ENCODE results near the gene CCSAP.

Gene CCSAP

GRCh38 chr1:229273507-229274232 lies 69.2 kb downstream of the CCSAP start (continued):
- TF ChIP-seq CSDC2 (CRISPR knock-in tag; IDR thresholded peaks at IDR 0.05) (no peak), ZC3H10 (CRISPR knock-in tag; IDR thresholded peaks at IDR 0.05) (no peak), ZFP3 (CRISPR knock-in tag; IDR thresholded peaks at IDR 0.05) (no peak)

DNA sequence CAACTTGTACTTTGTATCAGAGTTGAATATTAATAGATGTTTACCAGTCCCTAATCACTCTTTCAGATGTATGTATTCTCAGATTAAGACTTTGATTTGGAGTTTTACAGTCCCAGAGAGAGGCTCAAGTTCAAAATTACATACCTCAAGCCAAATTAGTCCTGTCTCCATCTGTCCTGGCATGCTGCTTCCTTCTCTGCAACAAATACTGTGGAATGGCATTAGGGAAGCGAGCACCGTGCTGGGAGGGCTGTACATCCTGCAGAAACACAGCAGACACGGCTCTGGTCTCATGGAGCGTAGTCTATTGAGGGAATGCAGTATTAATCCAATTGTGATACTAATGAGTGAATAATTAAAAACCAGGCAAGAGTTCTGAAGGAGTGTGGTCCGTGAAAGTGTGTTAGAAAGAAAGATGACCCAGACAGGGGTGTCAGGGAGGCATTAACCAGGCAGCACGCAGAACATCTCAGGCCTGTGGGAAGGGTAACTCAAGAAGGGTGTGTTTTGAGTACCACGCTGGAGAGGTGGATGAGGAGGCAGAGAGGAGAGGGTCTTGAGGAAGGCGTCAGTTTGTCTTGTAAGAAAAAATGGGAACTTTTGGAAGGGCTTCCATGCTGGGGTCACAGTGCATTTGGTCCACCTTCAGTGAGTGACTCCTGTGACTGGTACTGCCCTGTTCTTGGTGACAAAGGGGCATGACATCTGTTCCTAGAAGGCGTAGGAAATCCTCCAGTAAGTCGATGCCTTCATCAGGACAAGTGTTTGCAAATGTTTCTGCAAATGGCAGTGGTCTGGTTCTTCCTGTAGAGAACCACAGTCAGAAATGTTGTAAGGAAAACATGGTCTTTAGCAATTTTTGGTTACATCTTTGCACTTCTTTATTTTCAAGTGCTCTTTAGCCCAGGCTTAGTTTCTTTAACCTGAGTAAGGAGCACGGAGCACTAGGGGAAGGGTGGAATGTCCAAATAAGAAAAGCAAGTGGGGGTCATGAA lies 70.4 kb downstream of the CCSAP start:
- no peak for TF ChIP-seq ZNF70 (CRISPR knock-in tag; IDR thresholded peaks at IDR 0.05)
- TF ChIP-seq CSRNP3 (CRISPR knock-in tag; IDR thresholded peaks at IDR 0.05) = no peak
- no peak for TF ChIP-seq ARNTL (CRISPR knock-in tag; IDR thresholded peaks at IDR 0.05; ENCODE audit: borderline replicate concordance, low read depth)
- no peak for TF ChIP-seq RARB (CRISPR knock-in tag; IDR thresholded peaks at IDR 0.05)
- TF ChIP-seq ZNF565 (CRISPR knock-in tag; conservative IDR thresholded peaks at IDR 0.05; ENCODE audit: low read depth) = no peak
- no peak for TF ChIP-seq ZFP30 (CRISPR knock-in tag; IDR thresholded peaks at IDR 0.05)
- TF ChIP-seq TCF4 (CRISPR knock-in tag; IDR thresholded peaks at IDR 0.05; ENCODE audit: borderline replicate concordance) = no peak
- no peak for TF ChIP-seq PPARA (CRISPR knock-in tag; IDR thresholded peaks at IDR 0.05; ENCODE audit: borderline replicate concordance)
- TF ChIP-seq ESRRG (CRISPR knock-in tag; IDR thresholded peaks at IDR 0.05) = no peak
- TF ChIP-seq ZFP3 (CRISPR knock-in tag; IDR thresholded peaks at IDR 0.05) = no peak
- TF ChIP-seq POU6F1 (CRISPR knock-in tag; IDR thresholded peaks at IDR 0.05; ENCODE audit: borderline replicate concordance, low read depth) = no peak
- no peak for TF ChIP-seq CREB5 (CRISPR knock-in tag; IDR thresholded peaks at IDR 0.05; ENCODE audit: low read depth)
- no peak for TF ChIP-seq SNAI2 (CRISPR knock-in tag; IDR thresholded peaks at IDR 0.05)
- TF ChIP-seq ISL1 (CRISPR knock-in tag; IDR thresholded peaks at IDR 0.05) = no peak
- TF ChIP-seq OSR1 (CRISPR knock-in tag; IDR thresholded peaks at IDR 0.05) = no peak
- no peak for TF ChIP-seq PATZ1 (CRISPR knock-in tag; IDR thresholded peaks at IDR 0.05; ENCODE audit: borderline replicate concordance)
- no peak for TF ChIP-seq ZNF8 (CRISPR knock-in tag; IDR thresholded peaks at IDR 0.05)
- ATAC-seq = peak; percentile 69

DNA sequence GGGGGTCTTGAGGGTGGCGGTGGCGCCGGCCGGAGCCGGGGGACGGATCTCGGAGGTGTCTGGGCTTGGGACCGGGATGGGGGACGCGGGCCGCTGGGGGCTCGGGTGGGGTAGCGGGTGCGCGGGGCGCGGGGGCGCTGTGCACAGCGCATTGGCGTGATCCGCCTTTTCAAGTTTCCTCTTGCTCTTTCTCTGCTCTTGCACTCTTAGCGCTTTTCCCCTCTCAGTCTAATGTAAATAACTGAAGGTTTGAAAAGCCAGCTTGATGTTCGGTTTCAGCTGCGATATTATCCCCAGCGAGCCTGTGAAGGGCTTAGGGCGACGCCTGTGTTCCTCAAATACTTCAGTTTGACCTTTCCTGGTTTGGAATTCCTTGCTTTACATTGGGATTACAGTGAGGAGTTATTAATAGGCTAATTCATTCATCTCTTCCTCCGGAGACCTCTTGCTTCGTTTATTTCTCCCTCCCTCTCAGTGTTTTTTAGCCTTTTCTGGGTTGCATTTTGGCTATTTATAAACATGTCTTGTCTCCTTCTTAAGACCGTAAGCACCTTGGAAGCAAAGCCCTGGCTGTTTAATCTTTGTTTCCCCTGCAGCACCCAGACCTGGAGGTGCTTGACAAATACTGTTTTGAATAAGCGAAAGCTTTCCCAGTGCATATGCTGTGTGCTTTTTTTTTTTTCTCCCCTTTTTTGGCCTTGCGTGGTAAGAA lies 71.2 kb downstream of the CCSAP start:
- peak; percentile 72 for ATAC-seq
- no peak for TF ChIP-seq TOX (CRISPR knock-in tag; IDR thresholded peaks at IDR 0.05; ENCODE audit: borderline replicate concordance)

Data from SK-N-SH treated with all-trans-retinoic acid at 6 μM for 48 hours (cell line).